Mucosa of gallbladder (tissue), 1 donor: ENCODE measurements around the gene ACR. TPM values are rescaled to one million over a fixed set of nuclear protein-coding genes. Genes with fewer than 3 reads are reported as not detected.
A peak's percentile ranks its signal among the peaks of the same experiment; 100 is the strongest.

Experiments used
- DNase-seq: peaks from one replicate; pipeline ENCODE4 v3.0.0-alpha.2; 2020; ENCODE audit warnings: low spot score
- total RNA-seq: library from RNA; stranded (reverse); gene quantifications from one replicate; pipeline ENCODE4 v1.2.1, GENCODE V29; 2021
- donor health status: DM: no; HTN: no; CAD: no.

ACR gene
- total RNA-seq = 0.92 TPM

- peak; percentile 7 for DNase-seq
Observed at GRCh38 chr22:50737728-50738648, at the start of gene ACR. Gene ACR (plus strand): TSS chr22:50738204. CDS start chr22:50738236, 32 bp downstream.

GRCh38 chr22:50688448-50688847 lies 49.6 kb upstream of the ACR start:
- DNase-seq = no peak

- DNase-seq = no peak
Observed at GRCh38 chr22:50691521-50691920, 46.5 kb upstream of the ACR start.

- no peak for DNase-seq
Observed at GRCh38 chr22:50693462-50693861, 44.5 kb upstream of the ACR start.

- no peak for DNase-seq
Observed at GRCh38 chr22:50694099-50694605, 43.9 kb upstream of the ACR start.

- DNase-seq = no peak
Observed at GRCh38 chr22:50694766-50695420, 43.1 kb upstream of the ACR start.

GRCh38 chr22:50695421-50696250 lies 42.4 kb upstream of the ACR start:
- no peak for DNase-seq

- no peak for DNase-seq
Observed at GRCh38 chr22:50696251-50696798, 41.7 kb upstream of the ACR start.

GRCh38 chr22:50696799-50697561 lies 41.0 kb upstream of the ACR start:
- DNase-seq = no peak

- no peak for DNase-seq
Observed at GRCh38 chr22:50697667-50698506, 40.1 kb upstream of the ACR start.

- DNase-seq = no peak
Observed at GRCh38 chr22:50698546-50698945, 39.5 kb upstream of the ACR start.

- DNase-seq = no peak
Observed at GRCh38 chr22:50699001-50699755, 38.8 kb upstream of the ACR start.

- DNase-seq = no peak
Observed at GRCh38 chr22:50699756-50700386, 38.1 kb upstream of the ACR start.

GRCh38 chr22:50700387-50701075 lies 37.5 kb upstream of the ACR start:
- DNase-seq = no peak

GRCh38 chr22:50701076-50701419 lies 37.0 kb upstream of the ACR start:
- DNase-seq = no peak

- DNase-seq = no peak
Observed at GRCh38 chr22:50701428-50702154, 36.4 kb upstream of the ACR start.

- no peak for DNase-seq
Observed at GRCh38 chr22:50702261-50702671, 35.7 kb upstream of the ACR start.
